Measurements from ENCODE around the gene PRKG1. TPM values are rescaled to one million over a fixed set of nuclear protein-coding genes. Genes with fewer than 3 reads are reported as not detected.

PRKG1 gene
- total RNA-seq, 1 experiment from 2014 or later, result not detected

GRCh38 chr10:51649064-51649463 lies 574.8 kb downstream of the PRKG1 start:
- no peaks in the 10 kb centered on the region for H3K9me3 ChIP-seq (replicated peaks)
- DNase-seq (ENCODE audit: low read depth in 1 of 2, low spot score in 2 of 2), result no peak

DNA sequence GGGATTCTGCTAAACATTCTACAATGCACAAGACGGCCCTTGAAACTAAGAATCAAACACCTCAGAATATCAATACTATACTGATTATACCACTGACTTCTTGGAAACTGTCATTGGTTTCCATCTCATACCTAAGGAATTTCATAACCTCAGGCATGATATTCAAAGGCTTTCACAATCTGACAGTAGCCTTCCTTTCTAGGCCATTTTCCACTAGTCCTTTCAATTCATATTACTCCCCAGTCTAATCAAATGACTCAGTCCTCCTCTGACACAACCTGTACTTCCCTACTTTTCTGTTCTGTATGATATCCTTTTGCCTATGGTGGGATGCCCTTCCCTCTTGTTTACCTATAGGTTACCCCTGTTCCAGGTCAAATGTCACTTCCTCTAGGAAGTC lies 576.8 kb downstream of the PRKG1 start:
- Histone ChIP-seq H3K4me1 (replicated peaks) (no peaks in the 10 kb centered on the region), H3K9me3 (replicated peaks) (no peaks in the 10 kb centered on the region), H3K36me3 (no peaks in the 10 kb centered on the region), H3K4me3 (no peak overlapping the region), H3K27me3 (replicated peaks) (no peaks in the 10 kb centered on the region; the same call in 1 of the 2 replicates), H3K27ac (no peak overlapping the region)
- DNase-seq (ENCODE audit: low read depth in 1 of 2, low spot score in 2 of 2), result no peak

More at GRCh38 chr10:51649064-51649463, 574.8 kb downstream of the PRKG1 start:
- Histone ChIP-seq H3K27me3 (replicated peaks) (no peaks in the 10 kb centered on the region; the same call in 1 of the 2 replicates), H3K4me3 (no peak overlapping the region), H3K36me3 (no peaks in the 10 kb centered on the region), H3K4me1 (replicated peaks) (no peaks in the 10 kb centered on the region), H3K27ac (no peak overlapping the region)

DNA sequence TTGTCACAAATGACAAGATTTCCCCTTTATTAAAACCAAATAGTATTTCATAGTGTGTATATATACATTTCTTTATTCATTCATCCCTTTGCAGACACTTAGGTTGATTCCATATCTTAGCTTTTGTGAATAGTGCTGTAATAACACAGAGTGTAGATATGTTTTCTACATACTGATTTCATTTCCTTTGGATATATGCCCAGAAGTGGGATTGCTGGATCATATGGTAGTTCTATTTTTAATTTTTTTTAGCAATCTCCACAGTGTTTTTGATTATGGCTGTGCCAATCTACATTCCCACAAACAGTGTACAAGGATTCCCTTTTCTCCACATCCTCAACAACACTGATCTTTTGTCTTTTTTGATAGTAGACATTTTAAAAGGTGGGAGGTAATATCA lies 578.7 kb downstream of the PRKG1 start:
- no peak for DNase-seq (ENCODE audit: low read depth in 1 of 2, low spot score in 2 of 2)
- Histone ChIP-seq H3K9me3 (replicated peaks) (no peaks in the 10 kb centered on the region), H3K4me1 (replicated peaks) (no peaks in the 10 kb centered on the region), H3K4me3 (no peak overlapping the region), H3K27me3 (replicated peaks) (no peaks in the 10 kb centered on the region), H3K27ac (no peak overlapping the region), H3K36me3 (no peaks in the 10 kb centered on the region)

- Histone ChIP-seq H3K27ac (no peak overlapping the region), H3K36me3 (no peaks in the 10 kb centered on the region), H3K4me1 (replicated peaks) (no peaks in the 10 kb centered on the region), H3K9me3 (replicated peaks) (no peaks in the 10 kb centered on the region), H3K27me3 (replicated peaks) (no peaks in the 10 kb centered on the region), H3K4me3 (no peak overlapping the region)
- no peak for DNase-seq (ENCODE audit: low read depth in 1 of 2, low spot score in 2 of 2)
Observed at GRCh38 chr10:51654918-51655317, 580.6 kb downstream of the PRKG1 start.

- H3K4me3 ChIP-seq, result no peak overlapping the region
- DNase-seq (ENCODE audit: low read depth in 1 of 2, low spot score in 2 of 2), result no peak
- H3K36me3 ChIP-seq, result no peaks in the 10 kb centered on the region
- H3K9me3 ChIP-seq (replicated peaks), result no peaks in the 10 kb centered on the region
- no peak overlapping the region for H3K27ac ChIP-seq
- H3K27me3 ChIP-seq (replicated peaks), result no peaks in the 10 kb centered on the region
- no peaks in the 10 kb centered on the region for H3K4me1 ChIP-seq (replicated peaks)
Observed at GRCh38 chr10:51656503-51656902, 582.2 kb downstream of the PRKG1 start.

DNA sequence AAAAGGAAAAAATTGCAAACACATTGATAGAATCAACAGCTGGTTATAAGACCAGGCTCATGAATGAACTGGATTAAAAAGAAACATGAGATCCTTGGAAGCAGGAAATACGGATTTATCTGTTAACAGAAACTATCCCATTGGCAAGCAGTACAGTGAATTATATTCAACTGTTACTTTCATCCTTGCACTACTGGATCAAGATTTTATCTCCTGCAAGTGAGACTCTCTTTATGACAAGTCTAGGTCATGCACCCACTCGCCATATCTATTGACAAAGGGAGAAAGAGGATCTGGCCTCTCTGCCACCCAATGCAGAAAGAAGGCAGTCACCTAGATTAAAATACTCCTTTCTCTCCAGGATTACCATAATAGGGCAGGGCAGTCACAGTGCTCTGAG lies 583.7 kb downstream of the PRKG1 start:
- no peak for DNase-seq (ENCODE audit: low read depth in 1 of 2, low spot score in 2 of 2)
- H3K4me3 ChIP-seq, result no peak overlapping the region
- no peak overlapping the region for H3K27ac ChIP-seq
- H3K27me3 ChIP-seq (replicated peaks), result no peaks in the 10 kb centered on the region
- H3K9me3 ChIP-seq (replicated peaks), result no peaks in the 10 kb centered on the region
- no peaks in the 10 kb centered on the region for H3K36me3 ChIP-seq
- H3K4me1 ChIP-seq (replicated peaks), result no peaks in the 10 kb centered on the region

- Histone ChIP-seq H3K4me1 (replicated peaks) (no peaks in the 10 kb centered on the region), H3K4me3 (no peak overlapping the region), H3K27ac (no peak overlapping the region), H3K9me3 (replicated peaks) (no peaks in the 10 kb centered on the region), H3K36me3 (no peaks in the 10 kb centered on the region), H3K27me3 (replicated peaks) (no peaks in the 10 kb centered on the region)
- DNase-seq (ENCODE audit: low read depth in 1 of 2, low spot score in 2 of 2), result no peak
Observed at GRCh38 chr10:51659344-51659743, 585.1 kb downstream of the PRKG1 start.

DNA sequence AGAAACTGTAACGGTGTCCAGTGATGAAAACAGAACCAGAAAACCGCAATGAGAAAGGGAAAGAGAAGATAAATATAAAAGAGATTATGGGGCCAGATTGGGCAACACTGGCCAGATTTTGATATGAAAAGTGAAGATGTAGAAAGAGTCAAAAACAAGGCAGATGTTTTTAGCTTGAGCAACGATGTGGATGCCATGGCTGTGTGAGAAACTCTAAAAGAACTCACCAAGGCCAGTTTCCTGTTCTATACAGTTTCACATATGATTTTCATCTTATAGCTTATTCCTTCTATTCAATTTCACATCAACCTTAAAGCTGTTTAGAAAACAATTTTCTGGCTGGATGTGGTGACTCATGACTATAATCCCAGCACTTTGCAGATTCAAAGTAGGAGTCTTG lies 588.8 kb downstream of the PRKG1 start:
- H3K27me3 ChIP-seq (replicated peaks), result no peaks in the 10 kb centered on the region
- H3K36me3 ChIP-seq, result no peaks in the 10 kb centered on the region
- H3K4me1 ChIP-seq (replicated peaks), result no peaks in the 10 kb centered on the region
- no peaks in the 10 kb centered on the region for H3K9me3 ChIP-seq (replicated peaks)
- no peak for DNase-seq (ENCODE audit: low read depth in 1 of 2, low spot score in 2 of 2)
- no peak overlapping the region for H3K27ac ChIP-seq
- H3K4me3 ChIP-seq, result no peak overlapping the region

GRCh38 chr10:51666456-51666855 lies 592.2 kb downstream of the PRKG1 start:
- H3K9me3 ChIP-seq (replicated peaks), result no peaks in the 10 kb centered on the region
- H3K36me3 ChIP-seq, result no peaks in the 10 kb centered on the region
- H3K27ac ChIP-seq, result no peak overlapping the region
- H3K27me3 ChIP-seq (replicated peaks), result no peaks in the 10 kb centered on the region
- no peaks in the 10 kb centered on the region for H3K4me1 ChIP-seq (replicated peaks)
- no peak overlapping the region for H3K4me3 ChIP-seq
- DNase-seq (ENCODE audit: low read depth in 1 of 2, low spot score in 2 of 2), result no peak

DNA sequence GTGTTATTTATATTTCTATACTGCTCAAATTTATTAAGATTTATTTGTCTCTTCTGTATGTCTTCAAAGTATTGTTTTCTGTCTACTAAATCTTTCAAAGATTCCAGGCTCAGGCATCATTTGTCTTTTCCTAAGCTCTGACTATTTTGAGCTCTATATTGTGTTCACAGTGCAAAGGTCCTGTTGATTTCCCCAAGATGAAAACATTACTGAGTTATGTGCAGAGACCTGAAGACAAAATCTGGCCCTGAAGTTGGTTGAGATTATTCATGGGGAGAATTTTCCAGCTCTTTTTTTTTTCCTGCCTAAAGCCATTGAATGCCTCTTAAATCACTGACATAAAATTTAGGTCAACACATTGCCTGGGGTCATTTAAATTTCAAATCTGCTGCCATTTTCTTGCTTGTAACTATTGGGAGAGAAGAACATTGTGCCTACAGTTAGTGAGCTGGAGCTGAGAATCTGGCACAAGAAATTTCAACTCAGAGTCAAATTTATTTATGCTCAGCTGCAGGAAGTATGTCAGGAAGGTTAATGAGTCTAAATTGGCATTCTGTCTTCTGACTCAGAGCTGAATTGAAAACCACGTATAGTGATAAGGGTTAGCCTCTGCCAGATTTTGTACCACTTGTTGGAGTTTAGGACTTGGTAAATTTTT lies 593.5 kb downstream of the PRKG1 start:
- Histone ChIP-seq H3K36me3 (no peaks in the 10 kb centered on the region), H3K4me1 (replicated peaks) (no peaks in the 10 kb centered on the region), H3K27ac (no peak overlapping the region), H3K4me3 (no peak overlapping the region), H3K9me3 (replicated peaks) (no peaks in the 10 kb centered on the region), H3K27me3 (replicated peaks) (no peaks in the 10 kb centered on the region)
- DNase-seq (ENCODE audit: low read depth in 1 of 2, low spot score in 2 of 2), result no peak

- H3K4me1 ChIP-seq (replicated peaks), result no peaks in the 10 kb centered on the region
- no peak overlapping the region for H3K27ac ChIP-seq
- no peak overlapping the region for H3K4me3 ChIP-seq
- H3K27me3 ChIP-seq (replicated peaks), result no peaks in the 10 kb centered on the region
- no peaks in the 10 kb centered on the region for H3K9me3 ChIP-seq (replicated peaks)
- DNase-seq (ENCODE audit: low read depth in 1 of 2, low spot score in 2 of 2), result no peak
- H3K36me3 ChIP-seq, result no peaks in the 10 kb centered on the region
Observed at GRCh38 chr10:51668336-51668689, 594.0 kb downstream of the PRKG1 start.

DNA sequence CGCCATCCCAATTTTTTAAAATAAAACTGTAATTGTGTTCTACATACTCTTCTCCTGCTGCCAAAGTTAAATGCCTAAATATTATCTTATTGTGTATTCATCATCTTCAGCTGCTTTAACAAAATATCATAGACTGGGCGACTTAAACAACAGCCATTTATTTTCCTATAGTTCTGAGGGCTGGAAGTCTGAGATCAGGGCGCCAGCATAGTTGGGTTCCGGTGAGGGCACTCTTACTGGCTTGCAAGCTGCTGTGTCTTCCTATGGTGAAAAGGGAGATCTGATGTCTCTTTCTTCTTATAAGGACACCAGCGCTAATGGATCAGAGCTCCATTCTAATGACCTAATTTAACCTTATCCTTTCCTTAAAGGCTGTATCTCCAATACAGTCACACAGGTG lies 594.8 kb downstream of the PRKG1 start:
- no peaks in the 10 kb centered on the region for H3K36me3 ChIP-seq
- H3K4me3 ChIP-seq, result no peak overlapping the region
- DNase-seq (ENCODE audit: low read depth in 1 of 2, low spot score in 2 of 2), result no peak
- H3K4me1 ChIP-seq (replicated peaks), result no peaks in the 10 kb centered on the region
- H3K9me3 ChIP-seq (replicated peaks), result no peaks in the 10 kb centered on the region
- no peaks in the 10 kb centered on the region for H3K27me3 ChIP-seq (replicated peaks)
- no peak overlapping the region for H3K27ac ChIP-seq

DNA sequence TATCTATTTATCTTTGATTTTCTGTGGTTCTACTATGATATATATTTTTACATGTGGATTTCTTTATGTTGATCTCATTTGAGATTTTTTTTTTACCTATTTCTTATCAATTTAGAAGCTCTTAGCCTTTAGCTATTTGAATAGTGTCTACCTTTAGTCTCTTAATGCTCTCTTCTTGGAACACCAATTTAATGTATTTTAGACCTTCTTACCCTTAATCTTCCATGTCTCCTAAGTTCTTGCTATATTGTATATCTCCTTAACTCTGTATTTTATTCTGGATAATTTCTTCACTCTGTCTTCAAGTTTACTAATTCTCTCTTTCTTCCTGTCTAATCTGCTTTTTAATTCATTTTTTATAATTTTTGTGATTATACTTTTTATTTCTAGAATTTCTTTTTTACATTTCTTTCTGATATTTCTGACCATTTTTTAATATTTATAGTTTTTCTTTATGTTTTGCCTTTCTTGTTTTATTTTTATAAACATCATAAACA lies 597.8 kb downstream of the PRKG1 start:
- Histone ChIP-seq H3K36me3 (no peaks in the 10 kb centered on the region), H3K27ac (no peak overlapping the region), H3K4me1 (replicated peaks) (no peaks in the 10 kb centered on the region), H3K27me3 (replicated peaks) (no peaks in the 10 kb centered on the region), H3K4me3 (no peak overlapping the region), H3K9me3 (replicated peaks) (no peaks in the 10 kb centered on the region)
- no peak for DNase-seq (ENCODE audit: low read depth in 1 of 2, low spot score in 2 of 2)

- Histone ChIP-seq H3K9me3 (replicated peaks) (no peaks in the 10 kb centered on the region), H3K36me3 (no peaks in the 10 kb centered on the region), H3K27ac (no peak overlapping the region), H3K4me1 (replicated peaks) (no peaks in the 10 kb centered on the region), H3K27me3 (replicated peaks) (no peaks in the 10 kb centered on the region), H3K4me3 (no peak overlapping the region)
- no peak for DNase-seq (ENCODE audit: low read depth in 1 of 2, low spot score in 2 of 2)
Observed at GRCh38 chr10:51675088-51675487, 600.8 kb downstream of the PRKG1 start.

DNA sequence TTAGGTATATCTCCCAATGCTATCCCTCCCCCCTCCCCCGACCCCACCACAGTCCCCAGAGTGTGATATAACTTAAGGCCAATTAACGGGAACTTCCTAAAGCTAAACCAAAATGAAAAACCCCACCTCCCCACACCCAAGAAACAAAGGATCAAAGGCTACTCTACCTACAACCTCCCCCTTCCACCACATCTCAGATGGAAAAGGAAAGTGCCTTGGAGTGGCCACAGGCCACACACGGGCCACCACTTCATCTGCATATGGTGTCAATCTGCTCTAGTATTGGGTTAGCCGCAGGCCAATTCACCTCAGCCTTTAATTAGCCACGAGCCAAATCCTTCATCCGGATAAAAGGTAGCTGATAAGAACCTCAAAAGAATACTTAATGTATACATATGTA lies 605.6 kb downstream of the PRKG1 start:
- Histone ChIP-seq H3K9me3 (replicated peaks) (no peaks in the 10 kb centered on the region), H3K27me3 (replicated peaks) (no peaks in the 10 kb centered on the region), H3K4me1 (replicated peaks) (no peaks in the 10 kb centered on the region), H3K36me3 (no peaks in the 10 kb centered on the region), H3K27ac (no peak overlapping the region), H3K4me3 (no peak overlapping the region)
- DNase-seq (ENCODE audit: low read depth in 1 of 2, low spot score in 2 of 2), result no peak
